Gastrocnemius medialis (tissue), 4 donors: ENCODE measurements around the gene KCNH4.

Experiments used
- POLR2A ChIP-seq, 2 donors: fragments of 450-650 bp; IDR thresholded peaks; one replicate each; pipeline ENCODE4 v1.6.1; 2017; ENCODE audit warnings: antibody characterized with exemption in 2 of 2, mild to moderate bottlenecking in 2 of 2, moderate library complexity in 2 of 2
- TF ChIP-seq, protein P1 (sequence below), 5 experiments: fragments of 450-650 bp in 3 of 5; fragments of 200-600 bp in 2 of 5; sonication (generic) in 2 of 5; IDR thresholded peaks in 4 of 5; conservative IDR thresholded peaks in 1 of 5; 1 replicate in 4 of 5; 2 replicates in 1 of 5; pipeline ENCODE4 v1.5.1; 2016 to 2019; ENCODE audit warnings: antibody characterized with exemption in 5 of 5, mild to moderate bottlenecking in 3 of 5, moderate library complexity in 3 of 5

- TF ChIP-seq, protein P1, sequence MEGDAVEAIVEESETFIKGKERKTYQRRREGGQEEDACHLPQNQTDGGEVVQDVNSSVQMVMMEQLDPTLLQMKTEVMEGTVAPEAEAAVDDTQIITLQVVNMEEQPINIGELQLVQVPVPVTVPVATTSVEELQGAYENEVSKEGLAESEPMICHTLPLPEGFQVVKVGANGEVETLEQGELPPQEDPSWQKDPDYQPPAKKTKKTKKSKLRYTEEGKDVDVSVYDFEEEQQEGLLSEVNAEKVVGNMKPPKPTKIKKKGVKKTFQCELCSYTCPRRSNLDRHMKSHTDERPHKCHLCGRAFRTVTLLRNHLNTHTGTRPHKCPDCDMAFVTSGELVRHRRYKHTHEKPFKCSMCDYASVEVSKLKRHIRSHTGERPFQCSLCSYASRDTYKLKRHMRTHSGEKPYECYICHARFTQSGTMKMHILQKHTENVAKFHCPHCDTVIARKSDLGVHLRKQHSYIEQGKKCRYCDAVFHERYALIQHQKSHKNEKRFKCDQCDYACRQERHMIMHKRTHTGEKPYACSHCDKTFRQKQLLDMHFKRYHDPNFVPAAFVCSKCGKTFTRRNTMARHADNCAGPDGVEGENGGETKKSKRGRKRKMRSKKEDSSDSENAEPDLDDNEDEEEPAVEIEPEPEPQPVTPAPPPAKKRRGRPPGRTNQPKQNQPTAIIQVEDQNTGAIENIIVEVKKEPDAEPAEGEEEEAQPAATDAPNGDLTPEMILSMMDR (IDR thresholded peaks at IDR 0.05 in 4 of 5, conservative IDR thresholded peaks at IDR 0.05 in 1 of 5) = no peak
- TF ChIP-seq POLR2A (IDR thresholded peaks at IDR 0.05) = no peak
Observed at GRCh38 chr17:42125565-42125964, 55.4 kb downstream of the KCNH4 start.
